ENCODE data around the gene SCAMP5.

- no peak for TF ChIP-seq L3MBTL2 (conservative IDR thresholded peaks at IDR 0.05)
- no peak for TF ChIP-seq FOXM1 (IDR thresholded peaks at IDR 0.05; ENCODE audit: borderline replicate concordance)
- TF ChIP-seq FOXA1 (IDR thresholded peaks at IDR 0.05): no peak
- no peak for TF ChIP-seq CTBP1 (IDR thresholded peaks at IDR 0.05; ENCODE audit: borderline replicate concordance)
- TF ChIP-seq ZNF384 (IDR thresholded peaks at IDR 0.05): no peak
- TF ChIP-seq NFRKB (IDR thresholded peaks at IDR 0.05): no peak
- no peak for TF ChIP-seq ARNT (IDR thresholded peaks at IDR 0.05)
- no peak for TF ChIP-seq SP1 (IDR thresholded peaks at IDR 0.05)
- TF ChIP-seq, protein P1, sequence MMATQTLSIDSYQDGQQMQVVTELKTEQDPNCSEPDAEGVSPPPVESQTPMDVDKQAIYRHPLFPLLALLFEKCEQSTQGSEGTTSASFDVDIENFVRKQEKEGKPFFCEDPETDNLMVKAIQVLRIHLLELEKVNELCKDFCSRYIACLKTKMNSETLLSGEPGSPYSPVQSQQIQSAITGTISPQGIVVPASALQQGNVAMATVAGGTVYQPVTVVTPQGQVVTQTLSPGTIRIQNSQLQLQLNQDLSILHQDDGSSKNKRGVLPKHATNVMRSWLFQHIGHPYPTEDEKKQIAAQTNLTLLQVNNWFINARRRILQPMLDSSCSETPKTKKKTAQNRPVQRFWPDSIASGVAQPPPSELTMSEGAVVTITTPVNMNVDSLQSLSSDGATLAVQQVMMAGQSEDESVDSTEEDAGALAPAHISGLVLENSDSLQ (IDR thresholded peaks at IDR 0.05): no peak
- no peak for TF ChIP-seq HDGF (IDR thresholded peaks at IDR 0.05; ENCODE audit: borderline replicate concordance)
- no peak for TF ChIP-seq FOXK2 (IDR thresholded peaks at IDR 0.05)
- no peak for TF ChIP-seq ELF4 (IDR thresholded peaks at IDR 0.05)
- TF ChIP-seq LEF1 (IDR thresholded peaks at IDR 0.05; ENCODE audit: borderline replicate concordance): no peak
Measured at GRCh38 chr15:75025548-75026260, 30.3 kb downstream of the SCAMP5 start.
